Limb (tissue), 2 donors: ENCODE data around the gene ANKLE2.

Source experiments
- DNase-seq, 2 donors: peaks; one replicate each; pipeline ENCODE4 v3.0.0-alpha.2; 2016; ENCODE audit errors: extremely low spot score in 2 of 2

Gene ANKLE2

DNA sequence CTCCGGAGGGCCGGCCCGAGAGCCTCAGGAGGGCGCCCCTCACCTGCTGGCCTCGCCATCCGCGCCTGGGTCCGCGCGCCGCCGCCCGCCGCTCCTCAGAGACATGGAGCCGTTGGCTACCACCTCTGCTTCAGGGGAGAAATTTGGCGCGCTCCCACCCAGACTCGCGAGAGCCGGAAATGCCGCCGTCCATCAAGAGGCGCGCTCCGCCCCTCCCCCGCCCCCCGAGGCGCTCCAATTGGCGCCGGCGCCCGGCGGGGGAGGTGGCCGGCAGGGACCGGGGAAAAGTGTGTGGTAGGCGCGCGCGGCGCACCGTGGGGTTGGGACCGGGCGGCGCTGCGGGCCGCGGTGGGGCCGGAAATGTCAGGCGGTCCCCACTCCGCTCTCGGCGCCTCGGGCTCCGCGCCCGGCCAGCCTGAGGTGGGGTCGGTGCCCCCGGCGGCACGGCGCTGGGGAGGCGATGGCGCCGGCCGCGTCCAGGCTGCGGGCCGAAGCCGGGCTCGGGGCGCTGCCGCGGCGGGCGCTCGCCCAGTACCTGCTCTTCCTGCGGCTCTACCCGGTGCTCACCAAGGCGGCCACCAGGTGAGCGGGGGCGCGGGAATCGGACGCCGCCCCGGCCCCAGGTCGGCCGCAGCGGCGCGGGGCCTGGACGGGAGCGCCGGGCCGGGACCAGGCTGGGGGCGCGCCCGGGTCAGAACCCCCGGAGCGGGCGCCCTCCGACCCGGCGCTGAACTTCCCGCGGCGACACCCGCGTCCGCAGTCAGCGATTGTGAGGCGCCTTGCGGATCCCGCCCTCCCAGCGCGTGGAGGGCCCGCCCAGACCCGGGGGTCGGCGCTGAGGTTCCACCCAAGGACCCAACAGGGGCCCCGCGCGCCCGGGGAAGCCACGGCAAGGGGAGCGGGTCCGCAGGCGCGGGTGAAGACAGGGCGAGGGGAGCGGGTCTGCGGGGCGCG lies 74.1 kb downstream of the ANKLE2 start, which contains the start of the genes POLE and PXMP2:
Gene POLE (minus strand): TSS at position 132 of the 954 bp plus-strand sequence. CDS start 27 bp downstream, at position 105.
Gene PXMP2 (plus strand): TSS at position 377 of the 954 bp plus-strand sequence. CDS start 84 bp downstream, at position 461.
- DNase-seq = peak; percentile 95 to 98

DNA sequence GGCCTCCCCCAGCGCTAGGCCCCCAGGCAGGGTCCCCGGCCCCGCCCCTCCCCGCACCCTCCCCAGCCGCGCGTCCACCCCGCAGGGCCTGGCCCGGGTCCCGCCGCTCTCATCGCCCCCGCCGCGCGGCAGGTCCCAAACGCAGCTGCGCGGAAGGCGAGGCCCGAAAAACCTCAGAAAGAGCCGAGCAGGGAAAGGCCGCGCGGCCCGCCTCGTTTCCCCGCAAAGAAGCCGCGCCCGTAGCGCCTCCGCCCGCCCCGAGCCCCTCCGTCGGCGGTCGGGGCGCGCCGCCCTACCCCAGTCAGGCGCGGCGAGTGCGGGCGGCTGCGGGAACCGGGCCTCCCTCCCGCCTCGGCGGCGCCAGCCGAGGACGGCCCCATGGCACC lies 74.8 kb downstream of the ANKLE2 start:
- peak; percentile 20 to 71 for DNase-seq

DNA sequence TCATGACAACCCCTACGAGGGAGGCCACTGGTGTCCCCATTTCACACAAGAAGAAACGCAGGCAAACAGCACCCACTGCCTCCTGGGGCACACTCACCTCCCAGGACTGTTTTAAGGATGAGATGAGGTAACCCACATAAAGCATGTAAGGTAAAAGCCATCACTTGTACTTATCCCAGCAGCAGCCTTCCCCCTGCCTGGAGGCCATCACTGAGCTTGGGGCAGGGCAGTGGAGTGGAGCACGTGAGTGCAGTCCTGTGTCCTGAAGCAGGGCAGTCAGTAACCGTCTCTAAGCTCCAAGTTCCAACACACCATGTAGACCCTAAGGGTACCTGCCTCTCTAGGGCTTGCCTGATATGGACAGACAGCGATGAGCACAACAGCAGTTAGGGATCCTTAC lies 76.2 kb downstream of the ANKLE2 start:
- DNase-seq = no peak

DNA sequence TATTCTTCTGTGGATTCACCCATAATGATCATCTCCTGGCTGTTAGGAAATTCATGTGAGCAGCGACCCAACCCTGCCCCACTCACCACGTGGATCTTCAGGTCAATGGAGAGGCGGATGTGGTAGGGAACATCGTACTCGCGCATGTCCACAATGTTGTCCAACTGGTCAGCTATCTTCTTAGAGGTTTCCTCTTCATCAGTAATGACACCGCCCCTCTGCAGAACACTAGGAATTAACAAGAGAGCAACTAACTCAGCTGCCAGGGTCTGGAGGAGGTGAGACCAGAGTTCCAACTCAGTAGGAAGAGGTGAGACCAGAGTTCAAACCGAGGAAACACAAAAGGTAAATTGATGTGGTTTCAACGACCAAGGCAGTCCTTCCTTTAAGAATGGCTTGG lies 84.1 kb downstream of the ANKLE2 start:
- no peak for DNase-seq

DNA sequence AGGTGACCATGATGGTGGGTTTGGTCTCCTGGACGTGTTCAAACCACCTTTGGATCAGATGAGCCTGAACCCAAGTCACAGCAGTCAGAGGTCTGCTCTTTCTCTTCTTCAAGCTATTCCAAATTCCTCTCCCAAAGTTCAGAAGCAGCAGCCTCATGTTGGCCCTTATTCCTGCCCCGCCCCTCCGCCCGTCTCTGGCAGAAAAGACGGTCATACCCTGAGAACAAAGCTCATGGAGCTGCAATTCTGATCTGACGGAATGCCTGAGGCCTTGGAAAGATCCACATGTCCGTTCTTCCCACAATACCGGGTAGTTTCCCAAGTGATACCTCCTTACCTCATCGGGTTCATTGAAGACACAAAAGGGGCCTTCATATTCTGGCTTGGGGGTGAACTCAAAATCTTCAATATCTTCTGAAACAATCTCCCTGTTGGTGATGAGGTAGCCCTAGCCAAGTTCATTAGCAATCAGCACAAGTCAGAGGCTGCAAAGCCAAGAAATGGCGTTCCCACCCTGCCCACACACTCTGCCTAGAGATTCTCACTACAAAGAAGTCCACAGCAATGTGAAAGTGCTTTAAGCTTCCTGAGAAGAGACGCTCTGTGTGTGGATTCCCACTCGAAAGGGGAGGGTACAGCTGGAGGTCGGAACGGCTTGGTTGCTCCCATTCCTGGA lies 85.7 kb downstream of the ANKLE2 start:
- DNase-seq = no peak
